Measurements from ENCODE around the gene NAV1.
"Not testable (repeated sequence)": the region's sequence is repeated elsewhere in the genome, so short reads cannot be mapped to it uniquely, and the experiment has no call there.

The NAV1 gene

DNA sequence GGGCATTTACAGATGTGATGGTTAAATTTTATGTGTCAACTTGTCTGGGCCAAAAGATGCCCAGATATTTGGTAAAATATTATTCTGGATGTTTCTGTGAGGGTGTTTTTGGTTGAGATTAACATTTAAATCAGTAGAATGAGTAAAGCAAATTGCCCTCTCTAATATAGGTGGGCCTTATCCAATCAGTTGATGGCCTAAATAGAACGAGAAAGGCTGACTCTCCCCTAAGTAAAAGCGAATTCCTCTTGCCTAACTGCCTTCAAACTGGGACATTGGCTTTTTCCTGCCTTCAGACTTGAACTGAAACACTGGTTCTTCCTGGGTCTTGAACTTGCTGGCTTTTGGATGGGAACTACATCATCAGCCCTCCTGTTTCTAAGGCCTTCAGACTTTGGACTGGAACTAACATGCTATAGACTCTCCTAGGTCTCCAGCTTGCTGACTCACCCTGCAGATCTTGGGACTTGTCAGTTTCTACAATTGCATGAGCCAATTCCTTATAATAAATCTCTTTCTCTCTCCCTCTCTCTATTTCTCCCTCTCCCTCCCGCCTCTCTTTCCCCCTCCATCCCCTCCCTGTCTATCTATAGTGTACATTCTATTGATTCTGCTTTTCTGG lies 10.2 kb upstream of the NAV1 start:
- DNase-seq = no peak

DNA sequence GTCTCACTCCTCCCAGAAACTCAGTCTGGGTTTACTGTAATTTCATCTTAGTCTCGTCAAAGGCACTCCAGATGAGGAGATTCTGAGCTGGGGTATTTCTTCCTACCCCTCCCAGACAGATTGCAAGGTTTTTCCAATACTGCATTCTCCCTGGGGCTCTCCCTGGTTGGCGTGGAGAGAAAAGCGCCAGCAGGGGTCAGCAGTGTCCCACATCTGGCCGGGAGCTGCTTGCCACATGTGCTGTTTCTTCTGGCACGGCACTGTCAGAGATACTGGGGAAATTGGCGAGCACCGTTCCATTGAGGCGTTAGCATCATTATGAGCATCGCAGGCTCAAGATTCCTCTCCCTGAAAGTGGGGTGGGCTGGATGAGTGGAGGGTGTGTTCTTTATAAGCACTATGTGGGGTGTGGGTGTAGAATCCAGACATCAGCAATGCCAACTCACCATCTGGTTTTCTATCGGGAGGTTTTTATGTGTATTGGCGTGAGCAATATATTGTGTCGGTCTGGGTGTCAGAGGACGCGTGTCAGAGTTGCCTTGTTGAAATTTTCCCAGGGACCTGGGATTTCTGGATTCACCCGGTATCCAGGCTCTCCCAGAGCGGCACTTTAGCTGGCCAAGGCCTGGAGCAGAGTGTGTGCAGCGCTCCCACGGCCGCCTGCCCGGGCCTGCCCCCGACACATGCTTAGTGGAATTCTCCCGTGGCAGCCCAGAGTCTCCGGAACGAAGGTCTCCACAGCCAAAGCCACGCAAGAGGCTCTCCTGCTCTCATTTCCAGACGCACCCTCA lies 8.0 kb upstream of the NAV1 start:
- peak; percentile 17 for DNase-seq

DNA sequence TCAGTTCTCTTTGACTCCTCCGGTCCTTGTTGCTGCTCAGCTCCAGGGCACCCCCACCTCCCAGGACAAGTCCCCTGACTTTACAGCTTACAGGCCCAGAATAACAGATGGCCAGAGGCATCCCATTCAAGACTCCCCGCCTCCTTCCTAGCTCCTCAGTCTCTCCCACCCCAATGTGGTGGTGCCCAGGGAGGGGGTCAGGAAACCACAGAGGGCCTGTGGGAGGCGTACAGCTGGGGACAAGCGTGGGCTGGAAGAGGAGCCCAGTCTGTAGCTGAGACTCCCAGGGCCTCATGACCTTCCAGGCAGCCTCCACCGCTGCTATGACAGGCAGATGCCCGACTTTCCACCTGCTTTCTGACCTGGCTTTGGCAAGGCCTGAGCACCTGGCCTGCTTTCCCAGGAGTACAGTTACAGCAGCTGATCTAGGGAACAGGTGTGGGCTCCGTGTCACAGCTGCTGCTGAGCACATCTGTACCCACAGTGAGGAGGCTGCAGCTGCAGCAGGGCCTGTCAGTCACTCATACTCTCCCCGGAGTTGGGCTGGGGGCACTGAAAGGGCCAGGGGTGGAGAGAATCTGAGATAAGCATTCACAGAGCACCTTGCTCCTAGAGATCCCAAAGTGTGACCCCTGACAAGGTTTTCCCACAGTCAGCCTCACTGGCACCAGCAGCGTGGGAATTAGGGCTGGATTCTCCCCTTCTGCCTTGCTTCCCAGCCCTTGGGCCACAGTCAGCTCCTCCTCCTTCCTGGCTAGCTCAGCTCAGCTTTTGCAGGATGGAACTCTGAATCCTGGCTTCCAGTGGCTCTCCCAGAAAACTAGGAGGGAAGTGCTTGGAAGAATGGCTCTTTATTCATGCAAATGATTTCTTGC lies 7.1 kb upstream of the NAV1 start:
- DNase-seq = no peak

GRCh38 chr1:201533836-201534235 lies 5.1 kb upstream of the NAV1 start:
- no peak for DNase-seq

DNA sequence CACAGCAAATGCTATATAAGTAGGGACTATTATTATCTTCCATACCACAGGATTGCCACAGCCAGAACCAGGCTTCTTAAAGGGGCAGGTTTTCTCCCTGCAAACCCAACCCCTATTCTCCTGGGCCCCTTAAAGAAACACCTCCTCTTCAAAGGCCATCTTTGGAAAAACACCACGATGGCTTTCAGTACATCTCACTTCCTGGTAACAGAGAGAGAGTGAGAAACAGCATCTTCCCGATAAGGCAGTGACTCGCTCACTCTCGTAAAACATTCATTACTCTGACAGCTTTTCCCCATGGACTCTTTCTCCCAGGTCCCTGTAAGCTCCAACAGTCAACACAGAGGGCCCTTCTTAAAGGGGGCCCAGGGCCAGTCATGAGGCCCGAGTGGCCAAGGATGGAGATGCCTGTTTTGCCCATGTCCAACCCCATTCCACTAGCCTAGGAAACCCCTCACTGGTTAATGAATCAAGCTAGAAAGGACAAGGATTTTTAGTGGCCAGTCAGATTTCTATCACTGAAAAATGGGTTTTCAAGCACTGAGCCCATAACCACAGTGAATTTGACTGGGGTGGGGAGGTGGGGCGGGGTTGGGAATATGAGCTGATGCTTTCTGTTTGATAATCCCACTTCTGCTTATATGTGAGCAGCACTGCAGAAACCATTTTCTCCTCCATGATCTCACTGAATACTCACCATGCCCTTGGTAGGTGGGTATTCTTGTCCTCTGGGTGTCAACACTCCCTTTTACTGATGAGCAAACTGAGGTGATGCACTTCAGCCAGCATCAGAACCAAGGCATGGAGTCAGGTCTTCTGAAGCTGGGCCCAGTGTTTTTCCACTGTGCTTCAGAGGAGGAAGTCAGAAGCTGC lies 3.6 kb upstream of the NAV1 start:
- DNase-seq = no peak

DNA sequence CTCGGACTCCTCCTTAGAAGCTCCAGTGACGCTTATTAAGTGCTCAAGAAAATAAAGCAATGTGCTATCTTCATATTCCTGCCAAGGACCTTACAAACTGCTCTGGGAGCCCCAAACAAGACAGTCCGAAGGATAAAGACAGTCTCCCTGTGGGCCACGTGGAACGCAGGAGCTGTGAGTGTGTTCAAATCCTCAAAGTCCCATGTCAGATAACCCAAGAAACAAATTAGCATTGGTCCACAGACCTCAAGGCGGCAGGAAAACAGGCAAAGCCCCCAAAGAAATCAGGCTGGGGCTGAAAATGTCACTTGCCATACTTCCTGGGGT lies 3.0 kb upstream of the NAV1 start:
- DNase-seq = no peak

DNA sequence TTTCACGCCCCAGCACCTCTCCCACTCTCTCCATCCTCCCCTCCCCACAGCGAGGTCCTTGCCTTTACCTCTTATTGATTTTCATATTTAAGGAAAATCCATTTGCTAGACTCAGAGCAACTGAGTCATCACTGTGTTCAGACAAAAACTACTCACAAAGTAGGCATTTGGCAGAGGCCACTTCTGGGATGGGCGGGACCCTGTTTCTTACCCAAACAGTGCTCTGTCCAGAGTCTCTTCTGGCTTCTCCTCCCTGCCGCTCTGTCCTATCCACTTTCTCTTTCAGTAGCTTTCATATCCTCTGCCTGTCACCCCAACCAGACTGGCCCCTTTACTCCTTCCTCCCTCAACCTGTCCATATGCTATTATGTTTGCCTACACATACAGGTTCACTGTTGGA lies 2.4 kb upstream of the NAV1 start:
- DNase-seq = no peak

DNA sequence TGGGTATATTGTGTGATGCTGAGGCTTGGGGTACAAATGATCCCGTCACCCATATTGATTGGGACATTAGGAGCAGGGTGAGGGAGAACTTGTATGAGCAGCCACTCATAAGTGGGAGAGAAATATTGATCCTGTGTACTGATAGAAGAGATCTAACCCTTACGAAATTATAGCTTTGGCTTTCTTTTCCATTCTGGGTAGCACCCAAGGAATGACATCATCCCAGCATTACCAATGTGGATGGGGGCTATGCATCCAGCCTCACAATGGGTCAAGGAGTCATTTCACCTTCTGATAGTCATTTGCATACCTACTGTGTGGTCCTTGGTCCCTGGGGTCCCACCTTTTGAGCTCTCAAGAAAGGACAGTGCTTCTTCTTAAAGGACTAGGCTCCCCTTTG lies 1.9 kb upstream of the NAV1 start:
- DNase-seq = no peak

- DNase-seq = no peak
These were observed 1.5 kb upstream of the NAV1 start for GRCh38 chr1:201537467-201537866.

DNA sequence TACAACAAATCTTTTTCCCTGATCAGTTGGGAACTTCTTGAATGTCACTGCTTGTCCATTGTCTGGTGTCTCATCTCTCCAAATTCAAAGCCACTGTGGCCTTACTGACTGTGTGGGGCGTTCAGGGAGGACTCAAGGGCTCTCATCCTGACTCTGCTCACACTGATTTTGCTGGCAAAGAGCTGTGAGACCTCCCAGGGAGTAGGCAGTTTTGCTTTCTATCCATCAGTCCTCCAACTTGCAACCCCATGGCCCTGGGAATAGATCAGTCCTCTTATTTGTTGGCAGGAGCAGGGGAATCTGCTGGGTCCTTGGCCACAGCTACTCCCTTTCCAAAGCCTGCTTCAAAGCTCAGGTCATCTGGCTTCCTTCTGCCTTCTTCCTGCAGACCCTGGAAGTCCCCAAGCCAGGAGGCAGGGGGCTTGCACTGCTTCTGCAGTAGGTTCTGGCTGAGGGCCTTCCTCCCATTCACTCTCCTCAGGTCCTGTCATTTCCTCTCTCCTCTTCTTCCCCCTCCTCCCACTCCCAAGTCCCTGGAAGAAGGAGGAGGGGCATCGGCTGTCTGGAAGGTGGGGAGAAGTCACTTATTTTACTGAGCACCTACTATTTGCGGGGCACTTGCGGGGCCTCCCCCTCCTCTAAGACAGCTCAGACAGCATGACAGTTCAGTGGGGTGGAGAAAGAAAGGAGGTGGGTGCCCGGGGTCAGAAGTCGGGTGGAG lies 876 bp upstream of the NAV1 start:
- no peak for DNase-seq

- no peak for DNase-seq
These were observed 869 bp downstream of the NAV1 start for GRCh38 chr1:201539561-201540431.

GRCh38 chr1:201540846-201541735 lies 2.2 kb downstream of the NAV1 start:
- no peak for DNase-seq

- no peak for DNase-seq
These were observed 3.5 kb downstream of the NAV1 start for GRCh38 chr1:201542309-201543035.

GRCh38 chr1:201543871-201544642 lies 5.1 kb downstream of the NAV1 start:
- no peak for DNase-seq

DNA sequence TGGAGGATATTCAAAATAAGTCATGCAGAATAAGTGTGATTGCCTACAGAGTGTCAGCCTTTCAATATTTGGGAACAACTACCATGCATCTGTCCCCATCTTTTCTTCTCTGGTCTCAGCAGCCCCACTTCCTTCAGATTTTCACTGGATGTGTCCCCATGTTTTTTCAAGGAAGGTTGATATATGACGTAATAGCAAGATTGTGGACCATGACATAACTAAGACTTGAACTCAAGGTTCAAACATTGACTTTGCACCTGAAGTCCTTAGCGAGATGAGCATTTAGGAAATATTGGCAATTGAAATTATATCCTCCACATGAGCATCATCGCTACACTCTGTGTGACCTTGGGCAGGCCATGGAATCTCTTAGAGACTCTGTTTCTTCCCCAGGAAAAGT lies 5.8 kb downstream of the NAV1 start:
- DNase-seq = no peak

DNA sequence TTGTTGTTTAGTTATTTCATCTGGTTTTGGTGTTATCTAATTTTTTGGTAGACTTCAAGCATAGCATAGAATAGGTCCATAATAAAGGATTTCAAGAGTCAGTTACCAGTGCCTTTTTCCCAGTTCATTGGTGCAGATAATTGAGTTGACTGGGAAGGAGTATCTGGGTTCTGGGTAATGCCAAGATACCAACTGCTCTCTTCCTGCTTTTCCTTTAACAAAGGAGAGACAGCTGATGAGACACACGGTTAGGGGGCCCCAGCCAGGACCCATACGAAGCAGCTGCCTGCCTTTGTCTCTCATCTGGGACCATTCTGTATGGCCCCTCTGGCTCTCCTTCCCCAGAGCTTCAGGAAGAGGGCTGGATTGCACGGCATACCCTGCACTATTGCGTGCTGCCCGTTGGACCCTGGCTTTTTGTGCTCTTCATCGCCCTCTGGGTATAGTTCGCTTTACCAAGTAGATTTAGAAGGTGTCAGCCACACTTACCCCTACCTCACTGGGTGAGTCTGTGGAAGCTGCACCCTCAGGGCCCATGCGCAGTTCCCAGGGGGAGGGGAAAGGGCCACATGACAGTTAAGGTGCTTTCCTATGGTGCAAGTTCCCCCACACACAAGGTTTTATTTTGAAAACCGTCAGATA lies 7.0 kb downstream of the NAV1 start:
- DNase-seq = no peak

DNA sequence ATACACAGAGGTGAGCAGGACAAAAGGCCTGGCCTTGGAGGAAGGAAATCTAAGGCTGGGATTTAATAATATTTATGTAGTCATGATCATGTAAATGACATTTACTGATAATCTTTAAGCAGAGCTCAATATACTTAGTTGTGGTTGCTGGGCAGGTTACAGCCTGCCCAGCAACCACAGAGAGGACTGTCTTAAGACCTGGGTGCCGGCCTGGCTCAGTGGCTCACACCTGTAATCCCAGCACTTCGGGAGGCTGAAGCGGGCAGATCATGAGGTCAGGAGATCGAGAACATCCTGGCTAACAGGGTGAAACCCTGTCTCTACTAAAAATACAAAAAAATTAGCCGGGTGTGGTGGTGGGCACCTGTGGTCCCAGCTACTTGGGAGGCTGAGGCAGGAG lies 10.6 kb downstream of the NAV1 start:
- DNase-seq = not testable (repeated sequence)

DNA sequence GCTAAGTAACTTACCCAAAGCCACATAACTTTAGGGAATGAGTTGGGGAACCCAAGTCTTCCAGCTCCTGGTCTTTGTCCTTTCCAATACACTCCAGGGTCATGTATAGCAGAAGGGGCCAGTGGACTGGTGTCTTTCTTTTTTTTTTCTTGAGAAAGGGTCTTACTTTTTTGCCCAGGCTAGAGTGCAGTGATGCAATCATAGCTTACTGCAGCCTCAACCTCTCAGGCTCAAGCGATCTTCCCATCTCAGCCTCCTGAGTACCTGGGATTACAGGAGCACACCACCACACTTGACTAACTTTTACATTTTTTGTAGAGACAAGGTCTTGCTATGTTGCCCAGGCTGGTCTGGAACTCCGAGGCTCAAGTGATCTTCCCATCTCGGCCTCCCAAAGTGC lies 12.2 kb downstream of the NAV1 start:
- DNase-seq = no peak
